ENCODE results near the gene ELAVL3.
A peak's percentile ranks its signal among the peaks of the same experiment; 100 is the strongest.
"Not testable (repeated sequence)": the region's sequence is repeated elsewhere in the genome, so short reads cannot be mapped to it uniquely, and the experiment has no call there.

The ELAVL3 gene

DNA sequence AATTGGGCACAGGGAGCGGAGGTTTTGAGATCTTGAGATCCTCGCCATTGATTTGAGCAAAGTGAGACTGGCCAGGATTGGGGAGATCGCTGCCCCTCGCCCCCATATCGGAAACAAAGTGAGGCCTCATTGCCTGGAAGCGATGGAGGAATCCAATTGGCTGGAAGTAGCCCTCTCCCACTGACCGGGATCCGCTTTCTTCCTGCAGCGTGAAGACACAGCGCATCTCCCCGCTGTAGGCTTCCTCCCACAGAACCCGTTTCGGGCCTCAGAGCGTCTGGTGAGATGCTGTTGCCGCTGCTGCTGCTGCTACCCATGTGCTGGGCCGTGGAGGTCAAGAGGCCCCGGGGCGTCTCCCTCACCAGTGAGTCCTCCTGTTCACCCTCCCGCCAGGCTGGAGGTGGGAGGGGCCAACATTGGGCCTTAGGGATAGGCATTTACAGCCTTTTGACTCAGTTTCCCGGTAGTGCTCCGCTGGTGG, 45.0 kb downstream of the ELAVL3 start:
- no peak for DNase-seq (ENCODE audit: low spot score)

DNA sequence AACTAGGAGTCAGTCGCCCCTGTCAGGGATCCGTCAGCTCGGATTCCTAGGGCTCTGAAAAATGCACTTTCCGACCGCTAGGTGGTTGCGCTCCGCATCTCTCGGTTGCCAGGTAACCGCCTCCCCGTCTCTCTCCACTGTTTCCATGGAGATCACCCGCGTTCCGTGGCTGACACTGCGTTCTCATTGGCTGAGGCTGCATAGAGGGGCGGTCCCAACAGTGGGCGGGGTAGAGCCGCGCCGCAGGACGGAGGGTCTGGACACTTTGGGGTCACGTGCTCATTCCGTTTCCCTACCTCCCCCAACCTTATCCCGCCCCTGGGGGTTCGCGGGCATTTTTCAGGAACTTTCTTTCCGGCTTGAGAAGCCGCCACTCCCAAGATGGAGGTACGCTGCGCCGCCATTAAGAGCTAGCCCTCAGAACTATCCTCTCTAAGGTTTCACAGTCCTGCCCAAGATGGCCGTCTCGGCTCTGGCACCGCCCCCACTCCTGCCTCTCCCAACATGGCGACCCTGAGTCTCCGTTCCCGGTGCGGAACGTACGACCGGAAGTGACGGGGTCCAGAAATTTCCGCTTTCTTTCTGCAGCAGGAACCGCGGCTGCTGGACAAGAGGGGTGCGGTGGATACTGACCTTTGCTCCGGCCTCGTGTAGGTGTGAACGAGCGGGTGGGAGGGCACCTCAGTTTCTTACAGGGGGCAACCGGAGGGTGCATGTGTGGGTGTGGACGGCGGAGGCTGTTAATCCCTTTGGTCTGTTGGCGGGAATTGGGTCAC, 45.6 kb downstream of the ELAVL3 start, which contains the start of the genes ODAD3 and PRKCSH:
TSS of gene ODAD3 (minus strand) at position 65 of the 776 bp plus-strand sequence. CDS start 105 bp downstream, outside the sequence.
TSS of gene PRKCSH (plus strand) at position 579 of the 776 bp plus-strand sequence. CDS start 483 bp downstream, outside the sequence.
- peak; percentile 95 for DNase-seq (ENCODE audit: low spot score)

DNA sequence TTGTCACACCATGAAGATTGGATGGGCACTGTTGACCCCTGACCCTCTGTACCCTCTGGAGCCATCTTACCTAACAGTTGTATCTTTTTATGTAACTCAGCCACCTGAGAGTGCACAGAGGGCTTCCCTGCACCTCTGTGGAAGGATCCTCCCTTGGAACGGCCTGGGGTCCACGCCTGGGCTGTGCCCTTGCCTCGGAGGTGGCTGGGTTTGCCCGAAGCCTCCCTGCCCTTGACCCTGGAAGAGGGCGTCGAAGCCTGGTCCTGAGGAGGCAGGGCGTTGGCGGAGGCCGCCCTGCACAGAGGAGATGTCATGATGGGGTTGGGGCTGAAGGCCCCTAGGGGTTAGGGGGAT, 46.2 kb downstream of the ELAVL3 start:
- no peak for DNase-seq (ENCODE audit: low spot score)

DNA sequence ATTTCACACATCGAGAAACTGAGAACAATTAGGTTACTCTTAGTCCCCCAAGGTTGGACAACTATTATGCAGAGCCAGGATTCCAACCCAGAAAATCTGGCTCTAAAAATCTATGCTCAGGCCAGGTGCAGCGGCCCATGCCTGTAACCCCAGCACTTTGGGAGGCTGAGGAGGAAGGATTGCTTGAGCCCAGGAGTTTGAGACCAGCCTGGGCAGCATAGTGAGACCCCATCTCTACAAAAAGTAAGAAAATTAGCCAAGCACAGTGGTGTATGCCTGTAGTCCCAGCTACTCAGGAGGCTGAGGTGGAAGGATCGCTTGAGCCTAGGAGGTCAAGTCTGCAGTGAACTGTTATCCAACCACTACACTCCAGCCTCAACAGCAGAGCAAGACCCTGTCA, 47.3 kb downstream of the ELAVL3 start:
- not testable (repeated sequence) for DNase-seq (ENCODE audit: low spot score)

DNA sequence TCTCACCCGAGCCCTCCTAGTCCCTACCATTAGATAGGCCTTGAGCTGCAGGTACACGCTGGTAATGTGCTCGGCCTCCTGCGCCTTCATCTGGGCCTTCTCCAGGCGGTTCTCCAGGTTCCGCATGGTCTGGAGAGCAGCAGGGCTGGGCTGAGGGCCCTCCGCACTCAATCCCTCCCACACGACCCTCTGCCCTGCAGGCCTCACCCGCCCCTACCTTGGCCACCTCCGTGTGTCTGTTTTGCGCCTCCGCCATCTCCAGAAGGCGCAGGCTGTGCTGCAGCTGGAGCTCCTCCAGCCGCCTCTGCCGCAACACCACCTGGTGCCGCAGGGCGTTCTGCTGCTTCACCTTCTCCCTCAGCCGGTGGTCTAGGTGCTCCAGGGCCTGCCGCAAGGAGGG, 54.2 kb downstream of the ELAVL3 start:
- DNase-seq (ENCODE audit: low spot score): no peak

DNA sequence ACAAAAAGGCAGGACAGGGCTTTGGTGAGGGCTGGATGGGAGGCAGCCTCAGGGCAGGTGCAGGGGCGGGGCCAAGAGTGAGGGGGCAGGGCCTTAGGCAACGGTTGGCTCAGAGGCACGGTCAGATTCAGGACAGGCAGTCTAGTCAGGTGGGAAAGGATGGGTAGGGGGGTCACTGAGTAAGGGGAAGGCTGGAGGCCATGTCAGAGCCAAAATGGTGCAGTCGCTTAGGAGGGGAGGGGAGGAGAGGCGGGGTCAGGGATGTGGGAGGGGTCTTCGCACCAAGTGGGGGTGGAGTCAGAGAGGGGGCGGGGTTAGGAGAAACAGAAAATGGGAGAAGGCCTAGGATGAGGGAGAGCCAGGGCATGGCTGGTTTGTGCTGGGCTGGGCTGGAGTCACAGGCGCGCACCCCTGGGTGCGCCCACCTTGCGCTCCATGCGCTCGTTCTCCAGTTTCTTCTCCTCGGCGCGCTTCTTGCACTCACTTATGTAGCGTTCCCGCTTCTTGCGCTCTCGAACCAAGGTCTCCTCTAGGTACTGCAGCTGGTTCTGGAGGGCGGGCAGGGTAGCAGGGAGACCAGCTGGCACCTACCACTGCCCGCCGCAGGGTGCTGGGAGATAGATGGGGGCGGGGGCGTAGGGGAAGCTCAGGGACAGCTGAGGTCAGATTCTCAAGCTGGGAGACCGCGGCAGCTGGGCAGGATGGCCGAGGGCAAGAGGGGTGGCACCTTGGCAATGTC, 55.0 kb downstream of the ELAVL3 start:
- DNase-seq (ENCODE audit: low spot score): no peak

DNA sequence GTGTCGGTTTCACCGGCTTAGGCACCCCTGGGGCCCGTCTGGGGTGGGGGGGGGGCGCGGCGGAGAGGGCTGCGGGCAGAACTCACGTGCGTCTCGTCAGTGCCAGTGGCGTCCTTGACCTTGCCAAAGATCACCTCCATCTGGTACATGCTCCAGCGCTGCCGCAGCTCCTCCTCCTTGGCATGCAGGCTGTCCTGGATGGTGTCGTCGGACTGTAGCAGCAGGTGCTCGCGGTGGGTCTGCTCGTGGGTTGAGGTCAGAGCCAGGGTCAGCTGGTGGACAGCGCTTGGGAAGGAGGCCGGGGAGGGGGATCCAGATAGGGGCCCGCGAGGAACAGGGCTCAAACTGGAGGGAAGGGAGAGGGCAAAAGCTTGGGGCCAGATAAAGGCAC, 57.1 kb downstream of the ELAVL3 start:
- DNase-seq (ENCODE audit: low spot score): peak; percentile 34

DNA sequence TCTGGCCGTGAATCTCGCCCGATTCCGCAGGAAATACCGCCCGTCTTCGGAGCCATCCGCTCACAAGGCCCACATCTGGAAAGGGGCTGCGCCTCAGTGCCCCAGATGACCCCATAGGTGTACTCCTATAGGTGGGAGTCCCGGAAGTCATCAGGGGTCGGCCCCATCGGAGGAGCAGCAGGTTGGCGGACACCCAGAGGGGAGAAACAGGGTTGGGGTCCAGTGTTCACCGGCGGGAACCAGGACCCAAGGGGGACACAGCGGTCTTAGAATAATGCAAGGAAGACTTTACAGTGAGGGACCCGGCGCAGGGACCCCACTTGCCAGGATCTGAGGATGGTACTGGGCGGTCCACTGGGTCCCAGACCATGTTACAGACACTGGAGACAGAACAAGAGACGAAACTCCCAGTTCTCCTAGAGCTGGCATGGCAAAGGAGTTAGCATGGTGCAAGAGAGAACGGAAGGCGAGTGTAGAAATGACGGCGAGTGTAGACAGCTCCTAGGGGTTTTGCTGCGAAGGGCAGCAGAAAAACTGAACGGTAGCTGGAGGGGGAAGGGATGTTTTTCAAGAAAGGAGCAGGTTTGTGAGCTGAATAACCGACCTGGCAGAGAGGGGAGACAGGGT, 57.6 kb downstream of the ELAVL3 start:
- DNase-seq (ENCODE audit: low spot score): no peak

DNA sequence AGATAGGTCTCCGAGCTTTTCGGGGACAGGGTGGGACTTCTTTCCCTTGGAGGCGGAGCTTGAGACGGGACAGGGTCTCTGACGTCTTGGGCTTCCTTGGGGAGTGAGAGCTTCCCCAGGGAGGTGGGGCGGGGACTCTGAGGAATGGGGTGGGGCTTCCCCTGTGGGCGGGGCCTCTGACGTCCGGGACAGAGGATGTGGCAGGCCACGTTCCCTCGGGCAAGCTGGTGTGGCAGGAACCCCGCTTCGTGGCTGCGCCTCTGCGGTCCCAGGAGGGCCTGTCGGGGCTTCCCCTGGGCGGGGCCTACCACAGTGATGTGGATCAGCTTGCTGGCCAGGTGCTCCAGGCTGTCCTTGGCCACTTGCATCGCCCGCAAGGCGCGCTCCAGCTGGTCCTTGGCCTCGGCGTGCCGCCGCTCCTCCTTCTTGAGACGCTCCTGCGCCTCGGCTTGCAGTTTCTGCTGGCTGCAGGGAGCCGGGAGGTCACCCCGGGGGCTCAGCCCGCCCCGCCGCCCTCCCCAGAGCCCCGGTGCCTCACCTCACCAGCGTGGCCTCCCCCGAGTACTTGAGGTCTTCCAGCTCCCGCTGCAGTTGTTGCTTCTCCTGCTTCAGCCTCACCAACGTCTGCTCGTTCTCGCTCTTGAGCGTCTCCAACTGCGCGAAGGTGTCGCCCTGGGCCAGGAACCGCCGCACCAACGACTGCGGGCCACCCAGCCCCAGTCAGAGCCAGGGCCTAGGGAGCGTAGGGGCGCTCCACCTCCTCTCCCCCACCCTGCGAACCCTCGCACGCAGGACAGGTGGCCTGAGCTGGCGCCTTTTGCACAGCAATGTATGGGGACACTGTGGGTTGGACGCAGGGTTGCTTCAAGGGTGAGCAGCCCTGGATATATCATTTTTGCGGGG, 58.4 kb downstream of the ELAVL3 start:
- DNase-seq (ENCODE audit: low spot score): no peak

DNA sequence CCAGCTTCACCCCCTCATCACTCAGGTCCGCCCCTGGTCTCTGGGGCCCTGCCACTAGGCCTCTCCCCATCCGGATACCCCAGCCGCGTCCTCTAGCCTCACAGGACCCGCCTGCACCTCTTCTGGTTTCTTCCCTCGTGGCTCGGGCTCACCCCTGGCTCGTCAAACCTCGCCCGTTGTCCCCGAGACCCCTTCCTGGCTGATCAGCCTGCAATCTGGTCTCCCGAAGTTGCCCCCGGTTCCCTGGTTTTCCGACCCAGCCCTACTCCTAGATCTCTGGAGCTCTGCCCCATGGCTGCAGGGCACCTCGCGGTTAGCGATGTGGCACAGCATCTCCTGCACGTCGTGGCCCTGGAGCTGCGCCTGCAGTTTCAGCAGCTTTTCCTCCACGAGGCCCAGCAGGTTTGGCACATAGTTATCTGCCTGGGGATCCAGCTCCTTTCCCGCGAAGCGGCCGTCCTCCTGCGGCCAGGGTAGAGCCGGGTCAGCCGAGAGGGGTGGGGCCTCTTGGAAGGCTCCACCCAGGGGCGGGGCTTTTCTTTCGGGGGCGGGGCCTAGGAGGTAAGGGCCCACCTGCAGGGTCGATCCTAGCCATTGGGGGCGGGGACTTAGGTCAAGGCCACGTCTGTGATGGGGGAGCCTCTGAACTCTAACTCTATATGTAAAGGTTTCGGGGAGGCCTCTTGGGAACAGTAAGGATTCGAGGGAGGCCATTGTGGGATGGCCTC, 59.3 kb downstream of the ELAVL3 start:
- peak; percentile 54 for DNase-seq (ENCODE audit: low spot score)

DNA sequence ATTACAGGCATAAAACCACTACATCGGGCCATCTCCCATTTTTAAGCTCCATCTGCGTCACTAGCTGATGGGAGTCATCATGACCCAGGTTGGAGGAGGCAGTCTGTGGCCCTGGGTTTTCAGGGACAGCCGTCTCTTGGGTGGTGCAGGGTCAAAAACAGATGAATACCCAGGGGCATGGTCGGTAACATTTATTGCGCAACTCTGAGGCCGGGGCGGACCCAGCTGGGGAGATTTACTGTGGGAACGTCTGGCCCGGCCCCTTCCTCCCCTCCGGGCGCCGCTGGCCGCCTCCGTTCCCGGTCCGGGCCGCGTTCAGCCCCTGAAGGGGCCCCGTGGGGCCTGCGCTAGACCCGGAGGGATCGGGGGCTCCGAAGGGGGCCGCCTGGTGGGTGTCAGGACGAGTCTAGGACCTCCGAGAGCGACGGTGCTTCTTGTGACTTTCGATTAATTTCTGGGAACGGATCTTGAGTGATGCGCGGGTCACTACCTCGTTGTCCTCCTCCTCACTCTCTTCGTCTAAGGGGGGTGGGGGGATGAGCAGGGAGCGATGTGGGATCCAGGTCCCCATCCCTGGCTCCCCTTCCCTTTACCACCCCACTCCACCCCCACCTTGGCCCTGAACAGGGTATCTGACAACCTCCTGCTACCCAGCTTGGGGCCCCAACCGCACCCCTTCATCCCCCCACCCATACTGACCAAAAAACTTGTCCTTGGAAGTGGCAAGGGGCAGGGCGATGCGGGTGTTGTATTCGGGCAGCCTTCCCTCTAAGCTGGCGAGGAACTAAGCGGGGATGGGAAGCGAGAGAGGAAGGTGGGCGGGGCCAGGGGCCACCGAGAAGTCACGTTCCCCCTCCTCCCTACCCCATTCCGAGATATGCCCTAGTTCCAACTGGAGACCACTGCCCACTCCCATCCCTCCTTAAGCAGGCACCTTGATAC, 60.1 kb downstream of the ELAVL3 start:
- DNase-seq (ENCODE audit: low spot score): peak; percentile 75

DNA sequence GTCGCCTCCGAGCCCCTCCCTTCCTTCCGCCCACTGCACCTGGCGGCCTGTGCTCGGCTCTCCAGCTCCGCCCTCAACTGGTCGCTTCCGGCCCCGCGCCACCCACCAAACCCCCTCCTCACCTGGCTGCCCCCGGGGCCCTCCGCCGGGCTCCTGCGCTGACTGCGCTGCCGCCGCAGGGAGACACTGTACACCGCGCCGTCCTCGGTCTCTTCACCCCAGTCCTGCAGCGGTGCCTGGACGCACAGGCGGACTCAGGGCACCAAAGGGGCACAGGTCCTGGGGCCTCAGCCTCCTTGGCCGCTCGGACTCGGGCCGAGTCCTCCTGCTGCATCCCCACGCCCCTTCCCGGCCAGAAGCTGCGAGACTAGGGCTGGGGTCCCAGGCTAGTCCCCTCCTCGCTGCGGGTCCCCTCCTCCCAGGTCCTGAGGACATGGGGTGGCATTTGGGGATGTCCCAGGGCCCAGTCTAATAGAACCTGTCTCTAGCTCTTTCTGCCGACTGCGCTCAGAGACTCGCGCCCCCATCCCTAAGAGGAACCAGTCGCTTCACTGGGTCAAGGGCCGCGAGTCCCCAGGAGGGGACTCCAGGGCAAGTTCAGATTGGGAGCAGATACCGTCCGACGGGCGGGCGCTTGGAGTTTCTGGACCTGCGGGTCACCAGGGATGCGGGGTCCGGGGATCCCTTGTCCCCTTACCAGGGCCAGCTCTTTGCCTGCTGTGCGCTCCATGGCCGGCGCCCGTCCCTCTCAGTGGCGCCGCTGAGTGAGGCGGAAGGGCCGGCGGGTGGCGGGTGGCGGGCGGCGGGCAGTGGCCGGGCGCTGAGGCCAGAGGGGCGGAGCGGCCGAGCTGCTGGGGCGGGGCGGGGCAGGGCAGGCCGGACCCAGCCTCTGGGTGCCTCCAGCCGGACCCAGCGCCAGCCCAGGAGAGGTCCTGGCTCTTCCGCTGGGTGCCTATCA, 62.0 kb downstream of the ELAVL3 start, which contains the start of gene RGL3:
TSS of gene RGL3 (minus strand) at position 766 of the 958 bp plus-strand sequence. CDS start at position 730, 36 bp downstream.
- peak; percentile 72 for DNase-seq (ENCODE audit: low spot score)

DNA sequence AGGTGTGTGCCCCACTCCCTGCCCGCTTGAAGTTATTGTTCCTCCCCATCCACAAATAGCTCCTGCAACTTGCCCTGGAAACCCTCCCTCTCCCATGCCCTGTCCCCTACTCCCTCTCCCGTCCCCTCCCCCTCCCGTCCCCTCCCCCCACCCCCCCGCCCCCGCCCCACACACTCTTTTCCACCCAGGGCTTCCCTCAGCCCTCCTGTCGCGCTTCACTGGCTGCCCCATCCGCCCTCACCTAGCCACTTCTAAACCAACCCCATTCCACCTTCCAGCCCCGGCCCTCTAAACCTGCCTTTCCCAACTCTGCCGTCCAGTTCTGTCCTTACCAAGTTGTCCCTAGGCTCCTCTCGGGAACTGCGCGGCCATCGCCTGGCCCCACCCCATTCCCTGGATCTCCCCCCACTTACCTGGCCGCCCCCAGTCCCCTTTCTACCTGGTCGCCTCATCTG, 62.7 kb downstream of the ELAVL3 start:
- no peak for DNase-seq (ENCODE audit: low spot score)

DNA sequence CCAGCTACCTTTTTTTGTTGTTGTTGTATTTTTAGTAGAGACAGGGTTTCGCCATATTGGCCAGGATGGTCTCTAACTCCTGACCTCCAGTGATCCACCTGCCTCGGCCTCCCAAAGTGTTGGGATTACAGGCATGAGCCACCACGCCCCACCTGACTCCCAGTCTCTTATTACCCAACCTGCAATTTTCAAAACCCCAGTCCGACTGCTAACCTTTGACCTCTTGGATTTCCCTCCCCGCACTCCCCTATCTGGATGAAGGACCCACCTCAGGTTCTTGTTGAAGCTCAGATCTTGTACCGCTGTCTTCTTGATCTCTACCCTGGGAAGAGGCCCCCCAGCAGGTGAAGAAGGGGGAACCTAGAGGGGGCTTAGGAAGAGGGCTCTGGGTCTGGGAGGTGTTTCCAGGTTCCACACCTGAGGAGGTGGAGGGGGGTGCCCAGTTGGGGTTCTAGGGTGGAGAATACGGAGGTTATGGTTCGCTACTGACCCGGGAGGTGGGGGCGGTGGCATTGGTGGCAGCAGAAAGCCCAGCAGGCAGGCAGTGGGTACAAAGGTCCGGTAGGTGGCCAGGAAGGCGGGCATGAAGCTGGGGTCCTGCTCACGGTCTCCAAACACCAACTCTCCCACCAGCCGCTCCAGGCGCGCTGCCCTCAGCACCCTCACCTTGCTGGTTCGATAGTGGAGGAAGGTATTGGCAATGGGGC, 64.3 kb downstream of the ELAVL3 start:
- no peak for DNase-seq (ENCODE audit: low spot score)

DNA sequence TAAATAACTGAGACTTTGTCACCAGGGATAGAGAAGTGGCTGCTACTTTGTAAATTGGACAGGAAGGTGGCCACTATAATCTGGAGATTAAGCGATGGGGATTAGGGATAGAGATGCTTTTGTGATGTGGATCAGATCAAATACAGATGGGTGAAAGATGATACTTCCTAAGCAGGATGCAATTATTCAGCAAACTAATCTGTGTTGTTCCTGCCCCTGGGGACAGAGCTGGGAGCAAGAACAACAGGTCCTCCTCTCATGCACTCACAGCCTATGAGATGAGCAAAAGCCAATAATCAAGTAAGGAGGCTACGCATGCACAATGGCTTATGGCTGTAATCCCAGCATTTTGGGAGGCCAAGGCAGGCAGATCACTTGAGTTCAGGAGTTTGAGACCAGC, 66.3 kb downstream of the ELAVL3 start:
- DNase-seq (ENCODE audit: low spot score): no peak

DNA sequence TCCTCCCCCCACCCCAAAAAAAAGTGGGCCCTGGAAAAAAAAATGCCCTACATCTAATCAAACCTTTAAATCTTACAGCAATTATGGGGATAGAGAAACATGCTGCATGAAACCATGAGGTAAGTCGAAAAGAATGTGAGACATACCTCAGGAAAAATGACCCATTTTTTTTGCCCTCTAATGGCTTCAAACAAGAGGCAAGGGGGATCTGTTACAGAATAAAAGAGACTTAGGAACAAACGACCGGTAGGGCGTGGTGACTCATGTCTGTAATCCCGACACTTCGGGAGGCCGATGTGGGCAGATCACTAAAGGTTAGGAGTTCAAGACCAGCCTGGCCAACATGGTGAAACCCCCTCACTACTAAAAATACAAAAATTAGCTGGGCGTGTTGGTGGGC, 70.2 kb downstream of the ELAVL3 start:
- no peak for DNase-seq (ENCODE audit: low spot score)

DNA sequence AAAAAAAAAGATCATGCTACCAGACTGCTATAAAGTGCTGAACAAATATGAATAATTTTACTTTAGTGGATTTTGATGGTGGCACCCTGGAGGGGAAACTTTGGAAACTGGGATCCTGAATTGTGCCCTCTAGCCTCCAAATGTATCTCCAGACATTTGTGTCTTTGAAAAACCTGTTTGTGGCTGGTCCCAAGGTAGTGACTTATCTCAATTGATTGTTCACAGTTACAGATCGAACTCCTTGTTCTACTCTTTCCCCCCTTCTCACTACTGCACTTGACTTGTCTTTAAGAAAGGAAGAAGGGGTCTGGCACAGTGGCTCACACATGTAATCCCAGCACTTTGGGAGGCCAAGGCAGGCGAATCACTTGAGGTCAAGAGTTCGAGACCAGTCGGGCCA, 72.3 kb downstream of the ELAVL3 start:
- DNase-seq (ENCODE audit: low spot score): no peak

All from HuH-7 (cell line).